GM12873 (cell line): ENCODE data around the gene GAS7.

ENCODE experiments used
- TF ChIP-seq, protein P1 (sequence below): IDR thresholded peaks from 2 replicates; pipeline ENCODE4 v1.5.1; 2012; ENCODE audit warnings: low read depth, mild to moderate bottlenecking, moderate library complexity, low read length, control low read depth; ENCODE audit not compliant: insufficient read depth; ENCODE audit errors: missing control alignments

The GAS7 gene

DNA sequence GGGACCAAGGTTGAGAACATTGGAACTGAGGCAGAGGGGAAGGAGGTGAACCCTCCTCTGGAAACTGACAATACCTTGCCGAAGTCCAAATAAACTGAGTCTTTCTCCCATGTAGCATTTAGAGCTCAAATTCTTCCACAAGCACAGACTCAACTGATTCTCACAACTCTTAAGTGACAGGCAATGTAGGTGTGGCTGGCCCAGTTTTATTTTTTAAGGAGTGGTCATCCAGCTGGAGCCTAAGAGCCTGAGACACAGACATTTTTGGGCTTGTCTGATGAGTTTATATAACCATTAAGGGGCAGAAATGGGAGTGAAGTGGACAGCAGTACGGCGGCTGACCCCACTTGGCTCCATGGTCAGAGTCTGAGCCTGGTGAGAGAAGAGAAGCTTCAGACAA, 304.2 kb downstream of the GAS7 start:
- TF ChIP-seq, protein P1, sequence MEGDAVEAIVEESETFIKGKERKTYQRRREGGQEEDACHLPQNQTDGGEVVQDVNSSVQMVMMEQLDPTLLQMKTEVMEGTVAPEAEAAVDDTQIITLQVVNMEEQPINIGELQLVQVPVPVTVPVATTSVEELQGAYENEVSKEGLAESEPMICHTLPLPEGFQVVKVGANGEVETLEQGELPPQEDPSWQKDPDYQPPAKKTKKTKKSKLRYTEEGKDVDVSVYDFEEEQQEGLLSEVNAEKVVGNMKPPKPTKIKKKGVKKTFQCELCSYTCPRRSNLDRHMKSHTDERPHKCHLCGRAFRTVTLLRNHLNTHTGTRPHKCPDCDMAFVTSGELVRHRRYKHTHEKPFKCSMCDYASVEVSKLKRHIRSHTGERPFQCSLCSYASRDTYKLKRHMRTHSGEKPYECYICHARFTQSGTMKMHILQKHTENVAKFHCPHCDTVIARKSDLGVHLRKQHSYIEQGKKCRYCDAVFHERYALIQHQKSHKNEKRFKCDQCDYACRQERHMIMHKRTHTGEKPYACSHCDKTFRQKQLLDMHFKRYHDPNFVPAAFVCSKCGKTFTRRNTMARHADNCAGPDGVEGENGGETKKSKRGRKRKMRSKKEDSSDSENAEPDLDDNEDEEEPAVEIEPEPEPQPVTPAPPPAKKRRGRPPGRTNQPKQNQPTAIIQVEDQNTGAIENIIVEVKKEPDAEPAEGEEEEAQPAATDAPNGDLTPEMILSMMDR: no peak

GRCh38 chr17:9893411-9894012, 304.9 kb downstream of the GAS7 start:
- TF ChIP-seq, protein P1: no peak

GRCh38 chr17:9890124-9890523, 308.3 kb downstream of the GAS7 start:
- TF ChIP-seq, protein P1: peak; percentile 87

- TF ChIP-seq, protein P1: no peak
Observed at GRCh38 chr17:9887508-9887907, 310.9 kb downstream of the GAS7 start.

- TF ChIP-seq, protein P1: no peak
Observed at GRCh38 chr17:9886141-9886930, 312.1 kb downstream of the GAS7 start.

GRCh38 chr17:9883451-9883850, 315.0 kb downstream of the GAS7 start:
- TF ChIP-seq, protein P1: no peak

GRCh38 chr17:9880582-9880999, 317.8 kb downstream of the GAS7 start:
- TF ChIP-seq, protein P1: no peak
